ENCODE results near the gene SYNM.

The SYNM gene

DNA sequence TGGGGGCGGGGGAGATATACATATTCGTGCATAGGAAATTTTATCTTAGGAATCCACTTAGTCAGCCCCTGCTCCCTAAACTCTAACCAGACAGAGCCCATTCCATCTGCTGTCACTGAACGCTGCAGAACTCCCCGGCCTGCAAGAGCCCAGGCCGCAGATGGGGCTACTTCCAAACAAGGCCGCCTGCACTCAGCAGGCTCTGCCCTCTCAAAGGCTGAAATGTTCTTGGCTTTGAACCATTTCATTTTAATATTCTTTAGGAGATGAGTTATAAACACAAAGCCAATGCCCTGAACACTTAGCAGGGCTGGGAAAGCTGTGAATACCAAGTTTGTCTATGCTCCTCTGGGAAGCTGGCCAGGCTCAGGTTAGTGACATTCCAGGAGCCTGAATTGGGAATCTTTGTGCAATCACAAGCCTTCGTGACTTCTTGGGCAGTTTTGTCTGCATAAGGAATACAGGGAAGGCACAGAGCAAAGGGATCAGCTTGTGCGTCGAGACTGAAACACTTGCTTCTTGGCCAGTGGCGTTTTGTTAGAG is 65.0 kb downstream of the SYNM start:
- DNase-seq = no peak

- no peak for DNase-seq
Observed at GRCh38 chr15:99170476-99171065, 65.7 kb downstream of the SYNM start.

DNA sequence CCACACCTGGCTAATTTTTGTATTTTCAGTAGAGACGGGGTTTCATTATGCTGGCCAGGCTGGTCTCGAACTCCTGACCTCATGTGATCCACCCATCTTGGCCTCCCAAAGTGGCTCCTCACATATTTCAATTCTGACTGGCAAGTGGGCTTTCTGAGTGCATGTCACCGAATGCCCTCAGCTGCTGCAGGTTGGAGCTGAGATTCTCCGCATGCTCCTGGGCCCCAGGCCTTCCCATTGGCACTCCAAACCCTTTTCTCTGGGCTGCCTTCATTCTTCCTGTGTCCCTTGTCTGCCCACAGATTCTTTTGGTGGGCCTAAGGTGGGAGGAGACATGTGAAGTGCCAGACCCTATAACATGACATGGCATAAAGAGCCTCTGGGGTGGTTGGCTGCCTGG is 67.3 kb downstream of the SYNM start:
- no peak for DNase-seq

GRCh38 chr15:99172989-99173388 is 68.1 kb downstream of the SYNM start:
- DNase-seq = no peak

GRCh38 chr15:99174567-99175395 is 69.9 kb downstream of the SYNM start:
- DNase-seq = no peak

GRCh38 chr15:99176757-99177156 is 71.9 kb downstream of the SYNM start:
- DNase-seq = no peak

DNA sequence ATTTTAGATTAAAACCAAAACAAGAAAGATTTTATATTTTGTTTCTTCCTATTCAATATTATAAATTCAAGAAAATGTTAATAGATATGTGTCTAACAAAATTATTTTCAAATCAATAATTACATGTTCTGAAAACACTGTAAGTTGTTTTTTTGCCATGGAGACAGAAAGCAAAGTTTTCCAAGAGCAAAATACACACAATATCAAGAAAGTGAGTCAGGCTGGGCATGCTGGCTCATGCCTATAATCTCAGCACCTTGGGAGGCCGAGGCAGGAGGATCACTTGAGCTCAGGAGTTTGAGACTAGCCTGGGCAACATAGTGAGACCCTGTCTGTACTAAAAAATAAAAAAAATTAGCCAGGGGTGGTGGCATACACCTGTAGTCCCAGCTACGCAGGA is 72.8 kb downstream of the SYNM start:
- no peak for DNase-seq

- DNase-seq = no peak
Observed at GRCh38 chr15:99180086-99180963, 75.4 kb downstream of the SYNM start.

DNA sequence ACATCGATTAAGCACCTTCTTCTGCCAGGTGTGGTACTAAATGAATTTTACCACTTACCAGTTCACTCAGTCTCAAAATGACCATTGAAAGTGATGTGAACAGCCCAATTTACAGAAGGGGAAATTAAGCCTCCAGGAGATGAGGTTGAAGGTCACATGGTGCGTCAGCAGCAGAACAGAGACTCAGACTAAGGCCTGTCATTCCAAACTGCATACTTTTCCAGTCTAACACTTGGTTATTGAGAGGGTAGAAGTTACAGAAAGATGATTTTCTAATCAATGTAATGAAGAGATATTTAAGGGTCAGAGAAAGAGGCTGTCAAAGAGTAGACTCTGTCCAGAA is 76.1 kb downstream of the SYNM start:
- DNase-seq = no peak

DNA sequence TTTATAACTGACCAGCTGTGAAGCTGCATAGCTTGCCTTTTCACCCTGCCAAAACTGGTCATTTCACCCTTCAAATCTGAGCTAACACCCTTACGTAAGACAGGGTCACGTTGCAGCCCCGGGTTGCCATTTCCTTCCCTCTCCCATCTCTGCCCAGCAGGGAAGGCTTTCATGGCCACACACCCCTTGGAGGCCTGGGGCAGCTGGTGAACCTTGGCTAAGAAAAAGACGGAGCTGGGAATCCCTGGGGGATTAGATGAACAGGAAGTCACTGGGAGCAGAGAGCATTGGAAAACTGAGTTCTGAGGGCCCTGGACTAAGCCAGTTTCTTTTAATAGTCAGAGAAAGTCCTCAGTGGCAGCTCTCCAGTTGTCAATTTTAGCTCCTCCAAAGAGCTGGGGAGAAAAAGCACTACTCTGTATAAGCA is 76.7 kb downstream of the SYNM start:
- no peak for DNase-seq

DNA sequence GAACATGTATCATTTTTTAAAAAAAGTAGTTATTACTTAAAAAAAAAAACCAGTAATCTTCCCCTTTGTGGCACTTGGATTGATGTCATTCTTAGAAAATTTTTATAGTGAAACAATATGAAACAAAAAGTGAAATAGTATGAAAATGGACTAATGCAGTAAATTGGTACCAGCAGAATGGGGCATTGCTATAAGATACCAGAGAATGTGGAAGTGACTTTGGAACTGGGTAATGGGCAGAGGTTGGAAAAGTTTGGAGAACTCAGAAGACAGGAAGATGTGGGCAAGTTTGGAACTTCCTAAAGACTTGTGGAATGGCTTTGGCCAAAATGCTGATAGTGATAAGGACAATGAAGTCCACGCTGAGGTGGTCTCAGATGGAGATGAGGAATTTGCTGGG is 77.9 kb downstream of the SYNM start:
- DNase-seq = no peak

Measured in NCI-H187 (cell line).